ENCODE results near the gene ZNF324. TPM values are rescaled to one million over a fixed set of nuclear protein-coding genes. Genes with fewer than 3 reads are reported as not detected.
A peak's percentile ranks its signal among the peaks of the same experiment; 100 is the strongest.

Gene ZNF324
- total RNA-seq, 2 donors from 2014 or later, result 21.0 to 35.2 TPM

- Mint-ChIP-seq H3K4me3 (peak overlapping the region; percentile 67), H3K36me3 (ENCODE audit: low read depth) (peaks cover 2% of the 10 kb centered on the region), H3K4me1 (peaks cover 37% of the 10 kb centered on the region), H3K27ac (no peak overlapping the region), H3K27me3 (no peaks in the 10 kb centered on the region)
- no peak for ATAC-seq
- no peak for DNase-seq
- H3K9me3 ChIP-seq (ENCODE audit: control insufficient read depth, low read length, poor library complexity, severe bottlenecking), result no peaks in the 10 kb centered on the region
These were observed 48.4 kb downstream of the ZNF324 start for GRCh38 chr19:58515259-58515658.

DNA sequence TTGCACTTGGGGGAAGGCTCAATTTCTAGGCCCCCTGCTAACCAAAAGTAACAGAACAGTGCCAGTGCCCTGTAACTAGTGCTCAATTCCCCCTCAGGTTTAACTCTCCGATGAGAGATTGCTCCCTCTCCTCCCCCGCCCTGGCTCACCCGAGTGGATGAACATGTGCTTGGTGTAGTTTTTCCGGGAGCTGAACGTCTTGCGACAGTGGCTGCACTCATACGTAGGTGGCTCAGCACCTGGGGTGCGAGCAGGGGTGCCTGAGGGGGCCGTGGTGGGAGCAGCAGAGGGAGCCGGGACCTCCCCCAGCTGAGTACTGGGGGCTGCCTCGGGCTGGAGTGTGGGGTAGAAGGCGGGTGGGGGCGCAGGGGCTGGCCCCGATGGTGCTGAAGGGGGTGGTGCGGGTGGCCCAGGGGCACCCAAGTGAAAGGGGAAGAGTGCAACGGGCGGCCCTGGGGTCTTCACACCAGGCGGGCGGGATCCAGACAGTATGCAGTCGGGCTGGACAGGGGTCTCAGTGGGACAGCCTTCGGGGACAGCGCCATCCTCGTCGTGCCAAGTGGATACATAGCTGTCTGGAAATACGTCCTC is 49.5 kb downstream of the ZNF324 start:
- ATAC-seq (no peak), DNase-seq (no peak)
- peaks cover 2% of the 10 kb centered on the region for H3K36me3 Mint-ChIP-seq (ENCODE audit: low read depth)
- no peaks in the 10 kb centered on the region for H3K27me3 Mint-ChIP-seq
- H3K4me1 Mint-ChIP-seq, result peaks cover 39% of the 10 kb centered on the region
- no peak overlapping the region for H3K27ac Mint-ChIP-seq
- no peaks in the 10 kb centered on the region for H3K9me3 ChIP-seq (ENCODE audit: control insufficient read depth, low read length, poor library complexity, severe bottlenecking)
- no peak overlapping the region for H3K4me3 Mint-ChIP-seq

DNA sequence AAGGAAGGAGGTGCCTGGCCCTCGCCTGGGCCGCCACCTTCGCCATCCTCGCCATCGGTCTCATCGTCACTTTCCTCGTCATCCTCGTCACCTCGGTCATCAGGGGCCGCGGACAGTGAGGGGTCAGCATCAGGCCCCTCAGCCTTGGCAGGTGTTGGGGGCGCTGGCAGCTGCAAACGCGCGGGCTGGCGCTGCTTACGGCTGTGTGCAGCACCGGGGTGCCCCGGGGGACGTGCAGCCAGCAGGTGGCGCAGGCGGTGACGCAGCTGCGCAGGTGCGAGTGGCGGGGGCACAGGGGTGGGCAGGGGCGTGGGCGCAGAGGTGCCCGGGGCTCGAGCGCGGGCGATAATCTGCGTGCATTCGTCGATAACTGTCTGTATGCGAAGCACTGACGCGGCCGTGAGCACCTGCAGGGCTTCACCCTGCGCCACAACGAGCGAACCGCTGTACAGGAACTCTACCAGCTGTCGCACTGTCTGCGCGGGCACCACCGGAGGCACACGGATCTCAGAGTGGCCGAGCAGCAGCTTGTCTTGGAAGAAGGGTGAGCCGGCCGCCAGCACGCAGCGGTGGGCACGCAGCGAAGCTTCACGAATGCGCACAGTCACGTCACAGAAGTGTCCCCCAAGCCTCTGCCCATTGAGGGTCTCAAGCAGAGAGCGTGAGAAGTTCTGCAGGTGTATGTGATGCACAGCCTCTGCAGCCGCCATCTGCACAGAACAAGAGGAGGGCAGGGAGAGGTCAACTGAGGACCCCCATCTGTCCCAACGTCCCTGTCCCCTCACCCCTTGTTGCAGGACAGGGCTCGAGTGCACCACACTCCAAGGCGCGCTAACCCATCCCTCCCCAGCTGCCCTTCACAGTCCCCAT is 50.3 kb downstream of the ZNF324 start:
- H3K4me3 Mint-ChIP-seq, result no peak overlapping the region

GRCh38 chr19:58518256-58519086 is 51.6 kb downstream of the ZNF324 start:
- peaks cover 2% of the 10 kb centered on the region for H3K36me3 Mint-ChIP-seq (ENCODE audit: low read depth)
- H3K9me3 ChIP-seq (ENCODE audit: control insufficient read depth, low read length, poor library complexity, severe bottlenecking), result no peaks in the 10 kb centered on the region
- peak overlapping the region; percentile 96 for H3K27ac Mint-ChIP-seq
- DNase-seq (no peak), ATAC-seq (no peak)
- H3K4me1 Mint-ChIP-seq, result peaks cover 39% of the 10 kb centered on the region
- H3K4me3 Mint-ChIP-seq, result peak overlapping the region; percentile 97
- H3K27me3 Mint-ChIP-seq, result no peaks in the 10 kb centered on the region

More for the DNA sequence above, 50.3 kb downstream of the ZNF324 start:
- Mint-ChIP-seq H3K36me3 (ENCODE audit: low read depth) (peaks cover 2% of the 10 kb centered on the region), H3K4me1 (peaks cover 39% of the 10 kb centered on the region), H3K27me3 (no peaks in the 10 kb centered on the region), H3K27ac (no peak overlapping the region)
- ATAC-seq (no peak), DNase-seq (no peak)
- no peaks in the 10 kb centered on the region for H3K9me3 ChIP-seq (ENCODE audit: control insufficient read depth, low read length, poor library complexity, severe bottlenecking)

- H3K27ac Mint-ChIP-seq, result peak overlapping the region; percentile 96
- H3K9me3 ChIP-seq (ENCODE audit: control insufficient read depth, low read length, poor library complexity, severe bottlenecking), result no peaks in the 10 kb centered on the region
- ATAC-seq, result peak; percentile 17
- H3K27me3 Mint-ChIP-seq, result no peaks in the 10 kb centered on the region
- H3K36me3 Mint-ChIP-seq (ENCODE audit: low read depth), result peaks cover 2% of the 10 kb centered on the region
- H3K4me1 Mint-ChIP-seq, result peaks cover 36% of the 10 kb centered on the region
- peak; percentile 30 to 32 (median 31) for DNase-seq
- peak overlapping the region; percentile 97 for H3K4me3 Mint-ChIP-seq
These were observed 52.1 kb downstream of the ZNF324 start for GRCh38 chr19:58519087-58519354.

- H3K36me3 Mint-ChIP-seq (ENCODE audit: low read depth), result peaks cover 2% of the 10 kb centered on the region
- H3K27ac Mint-ChIP-seq, result peak within 1 kb of the TSS; percentile 96
- ATAC-seq (peak; percentile 85), DNase-seq (peak; percentile 84 to 91 (median 87))
- H3K27me3 Mint-ChIP-seq, result no peaks in the 10 kb centered on the region
- H3K4me1 Mint-ChIP-seq, result peaks cover 35% of the 10 kb centered on the region
- H3K9me3 ChIP-seq (ENCODE audit: control insufficient read depth, low read length, poor library complexity, severe bottlenecking), result no peaks in the 10 kb centered on the region
- H3K4me3 Mint-ChIP-seq, result peak within 1 kb of the TSS; percentile 97
These were observed 52.7 kb downstream of the ZNF324 start, which contains the start of gene ZBTB45 for GRCh38 chr19:58519355-58520256. TSS of gene ZBTB45 (minus strand) at chr19:58519810. CDS start at chr19:58517673, 2,137 bp downstream.

DNA sequence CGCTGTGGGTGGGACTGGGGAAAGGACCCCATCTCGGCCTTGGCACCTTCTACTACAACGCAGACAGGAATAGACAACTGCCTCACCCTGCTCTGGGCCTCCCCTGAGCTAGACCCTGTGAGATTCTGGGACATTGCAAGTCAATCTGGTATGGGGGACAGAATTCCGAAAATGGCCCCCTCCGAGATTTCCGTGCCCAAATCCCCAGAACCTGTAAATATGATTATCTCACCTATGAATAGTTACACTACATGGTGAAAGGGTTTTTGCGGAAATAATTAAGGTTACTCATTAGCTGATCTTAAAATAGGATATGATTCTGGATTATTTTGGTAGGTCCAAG is 53.3 kb downstream of the ZNF324 start:
- H3K9me3 ChIP-seq (ENCODE audit: control insufficient read depth, low read length, poor library complexity, severe bottlenecking), result no peaks in the 10 kb centered on the region
- Mint-ChIP-seq H3K4me3 (peak overlapping the region; percentile 97), H3K27me3 (no peaks in the 10 kb centered on the region), H3K4me1 (peaks cover 32% of the 10 kb centered on the region), H3K27ac (peak overlapping the region; percentile 96), H3K36me3 (ENCODE audit: low read depth) (peaks cover 2% of the 10 kb centered on the region)
- no peak for ATAC-seq
- no peak for DNase-seq

DNA sequence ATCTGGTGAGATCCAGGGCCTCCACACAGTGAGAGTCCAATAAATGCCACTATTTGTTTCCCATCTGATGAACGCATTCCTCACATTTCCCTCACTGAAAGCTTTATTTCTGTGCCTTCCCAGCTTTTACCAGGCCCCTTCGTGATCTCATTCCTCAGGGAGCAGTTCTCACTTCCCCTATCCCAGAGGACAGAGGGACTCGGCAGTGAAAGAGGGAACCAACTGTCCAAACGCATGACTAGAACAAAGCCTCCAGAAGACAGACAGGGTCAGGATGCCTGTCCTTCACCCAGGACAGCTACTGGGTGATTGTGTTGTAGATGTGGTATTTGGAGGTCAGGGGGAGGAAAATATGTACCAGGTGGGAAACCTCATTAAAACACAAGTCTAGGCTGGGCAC is 54.8 kb downstream of the ZNF324 start:
- no peak overlapping the region for H3K4me3 Mint-ChIP-seq
- H3K27ac Mint-ChIP-seq, result no peak overlapping the region
- H3K36me3 Mint-ChIP-seq (ENCODE audit: low read depth), result peaks cover 2% of the 10 kb centered on the region
- no peaks in the 10 kb centered on the region for H3K9me3 ChIP-seq (ENCODE audit: control insufficient read depth, low read length, poor library complexity, severe bottlenecking)
- H3K4me1 Mint-ChIP-seq, result peaks cover 25% of the 10 kb centered on the region
- ATAC-seq, result no peak
- no peak for DNase-seq
- no peaks in the 10 kb centered on the region for H3K27me3 Mint-ChIP-seq

DNA sequence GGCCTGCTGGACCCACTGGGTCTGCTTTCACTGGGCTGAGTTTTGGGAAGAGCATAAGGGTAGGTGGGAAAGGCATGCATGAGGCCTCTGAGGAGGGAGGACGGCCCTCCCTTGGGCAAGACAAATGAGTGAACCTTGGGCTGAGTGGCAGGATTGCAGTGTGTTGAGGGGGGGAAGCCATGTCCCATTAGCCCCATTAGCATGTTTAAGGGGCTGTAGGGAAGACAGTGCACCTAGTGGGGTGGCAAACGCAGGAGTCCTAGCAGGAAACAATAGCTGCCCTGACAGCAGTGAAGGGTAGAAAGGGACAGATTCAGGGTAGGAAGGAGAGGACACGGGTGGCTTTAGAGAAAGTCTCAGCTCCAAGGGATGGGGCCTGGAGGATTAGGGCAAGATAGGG is 55.8 kb downstream of the ZNF324 start:
- ATAC-seq (no peak), DNase-seq (no peak)
- H3K27me3 Mint-ChIP-seq, result no peaks in the 10 kb centered on the region
- no peaks in the 10 kb centered on the region for H3K9me3 ChIP-seq (ENCODE audit: control insufficient read depth, low read length, poor library complexity, severe bottlenecking)
- no peak overlapping the region for H3K4me3 Mint-ChIP-seq
- H3K4me1 Mint-ChIP-seq, result peaks cover 25% of the 10 kb centered on the region
- no peak overlapping the region for H3K27ac Mint-ChIP-seq
- H3K36me3 Mint-ChIP-seq (ENCODE audit: low read depth), result peaks cover 2% of the 10 kb centered on the region

Other genes with a start within 250 kb of the ZNF324 start
- 10 to 100 TPM; 13.4 to 15.0 TPM for gene ZNF544, start 238.2 kb upstream of the ZNF324 start, total RNA-seq
- gene ZNF8, start 188.1 kb upstream of the ZNF324 start, total RNA-seq, result 1 to 10 TPM; 5.6 to 6.6 TPM
- gene ERVK3-1, start 161.7 kb upstream of the ZNF324 start, total RNA-seq, result 100 to 1,000 TPM; 108 to 110 TPM
- gene ZSCAN22, start 140.1 kb upstream of the ZNF324 start, total RNA-seq, result 1 to 10 TPM; 1.5 to 1.7 TPM
- 10 to 100 TPM; 16.0 to 21.7 TPM for gene A1BG, start 113.6 kb upstream of the ZNF324 start, total RNA-seq
- gene ZNF497, start 104.3 kb upstream of the ZNF324 start, total RNA-seq, result 1 to 10 TPM in 1 of 2 donors, under 1 TPM in 1; 0.55 to 1.6 TPM
- gene ZNF837, start 86.0 kb upstream of the ZNF324 start, total RNA-seq, result 1 to 10 TPM; 1.2 to 1.6 TPM
- gene RPS5, start 79.8 kb upstream of the ZNF324 start, total RNA-seq, result 1,000 to 10,000 TPM; 1,065 to 1,239 TPM
- gene RNF225, start 71.4 kb upstream of the ZNF324 start, total RNA-seq, result not detected
- 1 to 10 TPM; 3.0 to 5.4 TPM for gene ZNF584, start 58.4 kb upstream of the ZNF324 start, total RNA-seq
- 1 to 10 TPM in 1 of 2 donors, under 1 TPM in 1; 0.76 to 1.7 TPM for gene ZNF132, start 26.9 kb upstream of the ZNF324 start, total RNA-seq
- gene ZNF324B, start 15.5 kb upstream of the ZNF324 start, total RNA-seq, result 10 to 100 TPM in 1 of 2 donors, 1 to 10 TPM in 1; 8.6 to 12.6 TPM
- gene ZNF446, start 9.3 kb downstream of the ZNF324 start, total RNA-seq, result 10 to 100 TPM; 13.9 to 17.3 TPM
- 1 to 10 TPM; 6.6 to 7.7 TPM for gene SLC27A5, start 44.9 kb downstream of the ZNF324 start, total RNA-seq
- 1 to 10 TPM; 7.0 to 8.2 TPM for gene ZBTB45, start 52.7 kb downstream of the ZNF324 start, total RNA-seq
- gene TRIM28, start 77.0 kb downstream of the ZNF324 start, total RNA-seq, result 100 to 1,000 TPM; 427 to 525 TPM
- 10 to 100 TPM; 74.8 to 88.8 TPM for gene CHMP2A, start 88.0 kb downstream of the ZNF324 start, total RNA-seq
- gene UBE2M, start 91.5 kb downstream of the ZNF324 start, total RNA-seq, result 10 to 100 TPM; 36.1 to 63.5 TPM
- 10 to 100 TPM; 29.9 to 34.0 TPM for gene MZF1, start 106.3 kb downstream of the ZNF324 start, total RNA-seq

Data from T-helper 17 cell (primary cell).